CD4-positive, CD25-positive, alpha-beta regulatory T cell (primary cell): Measurements from ENCODE around the gene CLPTM1L. TPM values are rescaled to one million over a fixed set of nuclear protein-coding genes. Genes with fewer than 3 reads are reported as not detected.

Experiments used
- ATAC-seq, 2 donors: fragments of 150-1000 bp; cut with Tn5 transposase; one replicate each; pipeline ENCODE4 v1.10.0; 2021; ENCODE audit warnings: low read depth in 2 of 2, moderate number of reproducible peaks in 2 of 2, moderate library complexity in 1 of 2
- DNase-seq, 3 donors: peaks; one replicate each; pipeline versions ENCODE4 v3.0.0 to v3.0.0-alpha.2; 2012 to 2022; ENCODE audit warnings: mixed read lengths in 1 of 3
- H3K27ac ChIP-seq: one replicate; pipeline ENCODE4 v1.7.0; 2013; ENCODE audit warnings: mild to moderate bottlenecking, low read length; ENCODE audit not compliant: insufficient read depth, poor library complexity, severe bottlenecking
- H3K27me3 ChIP-seq: one replicate; pipeline ENCODE4 v1.7.0; 2013; ENCODE audit warnings: low read length; ENCODE audit not compliant: control insufficient read depth, insufficient read depth
- H3K36me3 ChIP-seq: one replicate; pipeline ENCODE4 v1.7.0; 2013; ENCODE audit warnings: mild to moderate bottlenecking, low read length, moderate library complexity; ENCODE audit not compliant: control insufficient read depth, insufficient read depth
- H3K4me1 ChIP-seq: 2 replicates; pipeline ENCODE4 v1.7.0; 2013; ENCODE audit warnings: mild to moderate bottlenecking, low read length; ENCODE audit not compliant: insufficient read depth, control insufficient read depth, poor library complexity, severe bottlenecking
- H3K4me3 ChIP-seq: one replicate; pipeline ENCODE4 v1.7.0; 2013; ENCODE audit warnings: low read depth, mild to moderate bottlenecking, low read length, moderate library complexity
- H3K9me3 ChIP-seq, 2 experiments: 1 replicate in 1 of 2; 2 replicates in 1 of 2; pipeline ENCODE4 v1.7.0; 2013; ENCODE audit warnings: low read length in 2 of 2, mild to moderate bottlenecking in 1 of 2, moderate library complexity in 1 of 2; ENCODE audit not compliant: control insufficient read depth in 2 of 2
- H3K27ac Mint-ChIP-seq, 3 donors: one replicate each; pipeline ENCODE4 v1.8.0; 2020 to 2022; ENCODE audit warnings: mild to moderate bottlenecking in 3 of 3, mixed read lengths in 3 of 3, moderate library complexity in 2 of 3
- H3K27me3 Mint-ChIP-seq: one replicate; pipeline ENCODE4 v1.8.0; 2022; ENCODE audit warnings: mild to moderate bottlenecking, mixed read lengths
- H3K36me3 Mint-ChIP-seq: one replicate; pipeline ENCODE4 v1.8.0; 2020; ENCODE audit warnings: mixed read lengths
- H3K4me1 Mint-ChIP-seq, 4 donors: one replicate each; pipeline ENCODE4 v1.8.0; 2020 to 2022; ENCODE audit warnings: mixed read lengths in 4 of 4, mild to moderate bottlenecking in 1 of 4
- H3K4me3 Mint-ChIP-seq, 4 donors: one replicate each; pipeline ENCODE4 v1.8.0; 2020 to 2022; ENCODE audit warnings: mild to moderate bottlenecking in 4 of 4, mixed read lengths in 4 of 4, moderate library complexity in 3 of 4
- H3K9me3 Mint-ChIP-seq, 7 donors: one replicate each; pipeline ENCODE4 v1.8.0; 2020 to 2022; ENCODE audit warnings: mixed read lengths in 7 of 7, mild to moderate bottlenecking in 3 of 7, moderate library complexity in 2 of 7
- polyA plus RNA-seq, 4 donors: library from polyadenylated mRNA; unstranded; fragments of 300-500 nt; fragmentation: Illumina TruSeq; gene quantifications; one replicate each; pipeline ENCODE4 v1.2.3, GENCODE V29; 2021
- total RNA-seq: library from RNA; stranded (reverse); gene quantifications from one replicate; pipeline ENCODE4 v1.2.3, GENCODE V29; 2022

Gene CLPTM1L
- total and polyA plus RNA-seq, 5 donors from 2014 or later, result 25.3 to 104 (median 58.8) TPM

DNA sequence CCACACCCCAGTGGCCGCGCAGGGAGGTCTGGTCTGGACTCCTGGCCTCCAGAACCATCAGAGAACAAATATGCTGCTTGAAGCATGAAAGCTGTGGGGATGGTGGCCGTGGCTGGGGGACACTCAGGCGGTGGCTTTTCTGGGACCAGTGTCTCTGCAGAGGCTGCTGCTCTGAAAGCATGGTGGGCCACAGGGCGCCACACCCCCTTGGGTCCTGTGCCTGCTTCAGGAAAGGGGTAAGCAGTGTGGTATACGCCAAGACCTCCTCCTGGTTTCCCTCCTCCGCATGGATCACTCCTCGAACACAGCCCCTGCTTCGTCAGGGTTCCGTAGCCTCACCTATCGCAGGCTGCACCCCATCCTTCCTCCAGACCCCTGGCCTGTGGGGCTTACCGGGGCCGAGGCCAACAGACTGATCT, 30.3 kb downstream of the CLPTM1L start:
- H3K4me1 Mint-ChIP-seq, result peaks cover 18 to 72% (median 48%) of the 10 kb centered on the region in 4 donors
- Histone ChIP-seq H3K27me3 (no peaks in the 10 kb centered on the region), H3K27ac (no peak overlapping the region), H3K4me1 (peaks cover 52% of the 10 kb centered on the region), H3K36me3 (peaks cover 16% of the 10 kb centered on the region), H3K4me3 (no peak overlapping the region), H3K9me3 (peaks cover 0 to 6% of the 10 kb centered on the region in 2 experiments)
- H3K9me3 Mint-ChIP-seq, result peaks cover 0 to 12% (median 7%) of the 10 kb centered on the region in 7 donors
- peaks cover 5% of the 10 kb centered on the region for H3K27me3 Mint-ChIP-seq
- peak overlapping the region in 2 of 4 donors; percentile 89 to 93 for H3K4me3 Mint-ChIP-seq
- ATAC-seq (no peak), DNase-seq (no peak)
- H3K27ac Mint-ChIP-seq, result peak overlapping the region in 2 of 3 donors; percentile 52 to 95
- H3K36me3 Mint-ChIP-seq, result peaks cover 3% of the 10 kb centered on the region

DNA sequence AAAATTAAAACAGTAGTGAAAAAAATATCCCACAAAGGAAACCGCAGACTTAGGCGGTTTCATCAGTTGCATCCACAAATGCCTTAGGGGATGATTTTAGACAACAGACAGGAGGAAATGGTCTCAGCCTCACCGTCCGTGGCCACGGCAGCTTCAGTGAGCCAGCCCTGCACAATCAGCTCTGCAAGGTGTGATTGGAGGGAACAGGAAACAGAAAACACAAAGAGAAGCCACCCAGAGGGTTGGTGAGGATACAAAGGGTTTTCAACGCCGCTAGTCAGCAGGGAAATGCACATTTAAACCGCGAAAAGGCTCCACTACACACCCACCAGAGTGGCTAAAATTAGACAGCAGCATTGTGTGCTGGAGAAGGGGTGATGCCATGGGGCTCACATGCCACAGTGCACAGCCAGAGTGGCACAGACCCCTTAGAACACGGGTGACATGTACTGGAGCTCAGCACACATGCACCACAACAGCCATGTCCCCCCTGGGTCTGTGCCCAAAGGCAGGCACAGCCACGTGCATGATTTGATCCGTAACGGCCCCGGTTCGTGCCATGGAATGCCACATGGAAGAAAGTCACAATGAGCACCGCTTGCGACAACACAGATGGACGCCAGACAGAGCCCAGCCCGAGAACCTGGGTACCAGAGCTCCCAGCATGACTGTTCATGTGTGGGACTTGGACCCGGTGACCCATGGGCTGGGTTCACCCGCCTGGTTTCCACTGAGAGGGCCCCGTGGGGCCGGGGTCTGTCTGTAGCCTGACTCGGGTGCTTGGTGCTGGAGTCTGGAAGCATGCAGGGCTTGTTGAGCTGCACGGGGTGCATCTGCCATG, 31.7 kb downstream of the CLPTM1L start:
- Histone ChIP-seq H3K4me3 (peak overlapping the region; percentile 66), H3K27ac (no peak overlapping the region), H3K4me1 (peaks cover 52% of the 10 kb centered on the region), H3K27me3 (no peaks in the 10 kb centered on the region), H3K36me3 (peaks cover 6% of the 10 kb centered on the region), H3K9me3 (peaks cover 0 to 6% of the 10 kb centered on the region in 2 experiments)
- DNase-seq, result peak in 2 of 3 donors; percentile 53 to 84
- Mint-ChIP-seq H3K9me3 (peaks cover 0 to 12% (median 7%) of the 10 kb centered on the region in 7 donors), H3K36me3 (peaks cover 3% of the 10 kb centered on the region), H3K27ac (peak overlapping the region; percentile 41 to 90 (median 86)), H3K4me1 (peaks cover 18 to 75% (median 48%) of the 10 kb centered on the region in 4 donors), H3K4me3 (peak overlapping the region; percentile 75 to 82 (median 79)), H3K27me3 (peaks cover 5% of the 10 kb centered on the region)
- ATAC-seq, result peak; percentile 36 to 38

DNA sequence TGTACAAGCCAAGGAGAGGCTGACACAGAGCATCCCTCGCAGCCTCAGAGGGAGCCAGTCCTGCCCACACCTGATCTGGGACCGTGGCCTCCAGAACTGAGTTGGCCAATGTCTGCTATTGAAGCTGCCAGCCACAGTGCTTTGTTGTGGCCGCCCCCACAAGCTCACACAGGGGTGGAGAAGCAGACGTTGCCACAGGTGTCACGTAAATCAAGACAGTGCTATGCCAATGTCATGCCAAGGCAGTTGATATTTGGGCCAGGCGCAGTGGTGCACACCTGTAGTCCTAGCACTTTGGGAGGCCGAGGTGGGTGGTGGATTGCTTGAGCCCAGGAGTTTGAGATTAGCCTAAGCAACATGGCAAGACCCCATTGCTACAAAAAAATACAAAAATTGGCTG, 32.7 kb downstream of the CLPTM1L start:
- Histone ChIP-seq H3K27ac (no peak overlapping the region), H3K36me3 (no peaks in the 10 kb centered on the region), H3K4me3 (no peak overlapping the region), H3K4me1 (peaks cover 52% of the 10 kb centered on the region), H3K9me3 (peaks cover 0 to 6% of the 10 kb centered on the region in 2 experiments), H3K27me3 (no peaks in the 10 kb centered on the region)
- DNase-seq (peak in 2 of 3 donors; percentile 32 to 44), ATAC-seq (no peak)
- Mint-ChIP-seq H3K27ac (peak overlapping the region in 2 of 3 donors; percentile 34 to 90), H3K4me3 (peak overlapping the region; percentile 41 to 77 (median 59)), H3K9me3 (peaks cover 0 to 12% (median 7%) of the 10 kb centered on the region in 7 donors), H3K27me3 (peaks cover 5% of the 10 kb centered on the region), H3K36me3 (peaks cover 3% of the 10 kb centered on the region), H3K4me1 (peaks cover 18 to 70% (median 44%) of the 10 kb centered on the region in 4 donors)

GRCh38 chr5:1311439-1312055, 33.4 kb downstream of the CLPTM1L start:
- no peaks in the 10 kb centered on the region for H3K36me3 Mint-ChIP-seq
- DNase-seq, result no peak
- H3K4me1 ChIP-seq, result peaks cover 46% of the 10 kb centered on the region

GRCh38 chr5:1310118-1310517, 34.8 kb downstream of the CLPTM1L start:
- H3K36me3 Mint-ChIP-seq, result no peaks in the 10 kb centered on the region
- no peak overlapping the region for H3K27ac Mint-ChIP-seq
- H3K4me1 Mint-ChIP-seq, result peaks cover 5 to 49% (median 28%) of the 10 kb centered on the region in 4 donors

More at GRCh38 chr5:1311439-1312055, 33.4 kb downstream of the CLPTM1L start:
- Histone ChIP-seq H3K9me3 (peaks cover 0 to 6% of the 10 kb centered on the region in 2 experiments), H3K27me3 (no peaks in the 10 kb centered on the region), H3K4me3 (no peak overlapping the region), H3K36me3 (no peaks in the 10 kb centered on the region), H3K27ac (no peak overlapping the region)
- H3K27ac Mint-ChIP-seq, result peak overlapping the region in 1 of 3 donors; percentile 34
- peak overlapping the region in 1 of 4 donors; percentile 75 for H3K4me3 Mint-ChIP-seq
- peaks cover 5% of the 10 kb centered on the region for H3K27me3 Mint-ChIP-seq
- ATAC-seq, result no peak
- H3K4me1 Mint-ChIP-seq, result peaks cover 13 to 64% (median 39%) of the 10 kb centered on the region in 4 donors
- H3K9me3 Mint-ChIP-seq, result peaks cover 0 to 12% (median 7%) of the 10 kb centered on the region in 7 donors

DNA sequence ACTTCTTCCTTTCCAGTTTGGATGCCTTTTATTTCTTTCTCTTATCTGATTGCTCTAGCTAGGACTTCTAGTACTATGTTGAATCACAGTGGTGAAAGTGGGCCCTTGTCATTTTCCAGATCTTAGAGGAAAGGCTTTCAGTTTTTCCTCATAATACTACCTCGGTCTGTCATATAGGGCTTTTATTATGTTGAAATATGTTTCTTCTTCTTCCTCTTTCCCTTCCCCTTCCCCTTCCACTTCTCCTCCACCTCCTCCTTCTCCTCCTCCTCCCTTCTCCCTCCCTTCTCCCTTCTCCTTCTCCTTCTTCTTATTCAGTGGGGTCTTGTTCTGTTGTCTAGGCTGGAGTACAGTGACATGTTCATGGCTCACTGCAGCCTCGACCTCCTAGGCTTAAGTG, 40.9 kb downstream of the CLPTM1L start:
- H3K27me3 ChIP-seq, result no peaks in the 10 kb centered on the region
- no peaks in the 10 kb centered on the region for H3K9me3 ChIP-seq
- DNase-seq (no peak), ATAC-seq (no peak)
- Mint-ChIP-seq H3K9me3 (peaks cover 0 to 2% (median 0%) of the 10 kb centered on the region in 7 donors), H3K4me3 (no peak overlapping the region), H3K27me3 (peaks cover 18% of the 10 kb centered on the region), H3K27ac (peak overlapping the region in 1 of 3 donors; percentile 42), H3K4me1 (peaks cover 0 to 4% (median 1%) of the 10 kb centered on the region in 4 donors), H3K36me3 (no peaks in the 10 kb centered on the region)
- H3K4me1 ChIP-seq, result no peaks in the 10 kb centered on the region
- H3K36me3 ChIP-seq, result no peaks in the 10 kb centered on the region
- H3K4me3 ChIP-seq, result no peak overlapping the region
- no peak overlapping the region for H3K27ac ChIP-seq

More at GRCh38 chr5:1310118-1310517, 34.8 kb downstream of the CLPTM1L start:
- H3K36me3 ChIP-seq, result no peaks in the 10 kb centered on the region
- peaks cover 0 to 6% of the 10 kb centered on the region in 2 experiments for H3K9me3 ChIP-seq
- H3K4me1 ChIP-seq, result peaks cover 32% of the 10 kb centered on the region
- H3K4me3 ChIP-seq, result no peak overlapping the region
- peaks cover 10% of the 10 kb centered on the region for H3K27me3 Mint-ChIP-seq
- H3K9me3 Mint-ChIP-seq, result peaks cover 0 to 12% (median 7%) of the 10 kb centered on the region in 7 donors
- H3K27ac ChIP-seq, result no peak overlapping the region
- ATAC-seq (no peak), DNase-seq (no peak)
- H3K4me3 Mint-ChIP-seq, result peak overlapping the region in 2 of 4 donors; percentile 70 to 79
- H3K27me3 ChIP-seq, result no peaks in the 10 kb centered on the region

DNA sequence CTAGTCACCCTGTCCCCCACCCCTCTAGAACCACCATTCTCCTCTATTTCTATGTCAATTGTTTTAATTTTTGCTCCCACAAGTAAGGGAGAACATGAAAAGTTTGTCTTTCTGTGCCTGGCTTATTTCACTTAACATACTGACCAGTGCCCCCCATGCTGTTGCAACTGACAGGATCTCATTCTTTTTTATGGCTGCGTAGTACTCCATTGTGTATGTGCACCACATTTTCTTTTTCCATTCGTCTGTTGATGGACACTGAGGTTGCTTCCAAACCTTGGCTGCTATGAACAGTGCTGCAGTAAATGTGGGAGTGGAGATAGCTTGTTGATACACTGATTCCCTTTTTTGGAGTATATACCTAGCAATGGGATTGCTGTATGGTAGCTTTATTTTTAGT, 42.6 kb downstream of the CLPTM1L start:
- Histone ChIP-seq H3K9me3 (no peaks in the 10 kb centered on the region), H3K4me1 (no peaks in the 10 kb centered on the region), H3K27ac (no peak overlapping the region), H3K27me3 (no peaks in the 10 kb centered on the region), H3K36me3 (no peaks in the 10 kb centered on the region), H3K4me3 (no peak overlapping the region)
- Mint-ChIP-seq H3K9me3 (peaks cover 0 to 2% (median 0%) of the 10 kb centered on the region in 7 donors), H3K4me3 (no peak overlapping the region), H3K36me3 (no peaks in the 10 kb centered on the region), H3K27me3 (peaks cover 18% of the 10 kb centered on the region), H3K4me1 (peaks cover 0 to 4% (median under 1%) of the 10 kb centered on the region in 4 donors), H3K27ac (peak overlapping the region in 1 of 3 donors; percentile 58)
- ATAC-seq, result no peak
- no peak for DNase-seq
